K562 (cell line): ENCODE data around the gene GNAZ. TPM values are rescaled to one million over a fixed set of nuclear protein-coding genes. Genes with fewer than 3 reads are reported as not detected.

Experiments
- ATAC-seq: fragments of 200-7000 bp; cut with Tn5 transposase; 3 replicates; pipeline ENCODE4 v1.9.1; 2020; ENCODE audit warnings: moderate library complexity
- BruUV-seq: library from RNA; stranded (reverse); fragments of 400-500 nt; replicated peaks from 2 replicates; lab custom pipeline; 2021; lab: Mats Ljungman, UMichigan
- CTCF ChIA-PET: fragments of 300-600 bp; formaldehyde crosslinking; extraction: SDS; loops from one replicate; lab custom pipeline; 2021; ENCODE audit warnings: low intra/inter-chr PET ratio; lab: Yijun Ruan, JAX
- POLR2A ChIA-PET: fragments of 300-600, 350-650 bp; sonication (Branson Sonifier 250); formaldehyde crosslinking; extraction: SDS; loops from one replicate; lab custom pipeline; 2021; ENCODE audit warnings: antibody characterized with exemption, inconsistent platforms; lab: Yijun Ruan, JAX
- DNase-seq, 4 experiments: peaks; one replicate each; pipeline versions ENCODE4 v3.0.0 to v3.0.0-alpha.2; 2011 to 2018; ENCODE audit warnings: low spot score in 3 of 4, mixed read lengths in 3 of 4; ENCODE audit errors: extremely low read depth in 1 of 4
- FAIRE-seq: peaks from 2 replicates; lab custom pipeline; 2011; peaks lifted over from hg19 to GRCh38; lab: Jason Lieb, UNC
- H2AFZ ChIP-seq: 2 replicates; pipeline ENCODE4 v1.6.0; 2011; ENCODE audit warnings: low read depth, low read length, control low read depth, inconsistent platforms
- H3K27ac ChIP-seq: fragments of 200-600 bp; 3 replicates; pipeline ENCODE4 v1.8.0; 2011; ENCODE audit warnings: low read depth, mild to moderate bottlenecking, control low read depth, inconsistent platforms, low read length, moderate library complexity, mixed read lengths; ENCODE audit errors: extremely low read depth
- H3K27me3 ChIP-seq, 2 experiments: fragments of 300-600 bp in 1 of 2; 2 replicates in 1 of 2; 3 replicates in 1 of 2; pipeline versions ENCODE4 v1.6.0 to v1.8.0; 2011; ENCODE audit warnings: inconsistent platforms in 2 of 2, low read length in 2 of 2, mild to moderate bottlenecking in 1 of 2, mixed read lengths in 1 of 2, moderate library complexity in 1 of 2; ENCODE audit not compliant: control insufficient read depth in 2 of 2, insufficient read depth in 2 of 2
- H3K36me3 ChIP-seq: fragments of 300-600 bp; 3 replicates; pipeline ENCODE4 v1.8.0; 2011; ENCODE audit warnings: mild to moderate bottlenecking, low read length, inconsistent platforms; ENCODE audit not compliant: control insufficient read depth, insufficient read depth
- H3K4me1 ChIP-seq, 2 experiments: fragments of 200-600 bp in 1 of 2; replicated peaks in 1 of 2; 2 replicates in 1 of 2; 3 replicates in 1 of 2; pipeline versions ENCODE4 v1.5.1 to v1.8.0; 2011; ENCODE audit warnings: inconsistent platforms in 2 of 2, low read length in 2 of 2, mild to moderate bottlenecking in 1 of 2, mixed read lengths in 1 of 2, moderate library complexity in 1 of 2; ENCODE audit not compliant: control insufficient read depth in 2 of 2, insufficient read depth in 2 of 2
- H3K4me2 ChIP-seq: 2 replicates; pipeline ENCODE4 v1.6.1; 2011; ENCODE audit warnings: low read length, control low read depth, inconsistent platforms, mixed read lengths; ENCODE audit not compliant: insufficient read depth
- H3K4me3 ChIP-seq: fragments of 200-600 bp; sonication (generic), shearing (Covaris generic); 2 replicates; pipeline ENCODE4 v1.5.1; 2016; ENCODE audit warnings: control low read depth, inconsistent platforms
- H3K79me2 ChIP-seq: fragments of 200-600 bp; 3 replicates; pipeline ENCODE4 v1.8.0; 2011; ENCODE audit warnings: low read length, inconsistent platforms; ENCODE audit not compliant: control insufficient read depth, insufficient read depth
- H3K9ac ChIP-seq, 2 experiments: 2 replicates each; pipeline versions ENCODE4 v1.6.0 to v1.6.1; 2011; ENCODE audit warnings: low read depth in 2 of 2, low read length in 2 of 2, control low read depth in 1 of 2, inconsistent platforms in 1 of 2, mild to moderate bottlenecking in 1 of 2, mixed read lengths in 1 of 2; ENCODE audit not compliant: insufficient read depth in 1 of 2
- H3K9me1 ChIP-seq: one replicate; pipeline ENCODE4 v1.6.0; 2011; ENCODE audit warnings: inconsistent platforms, mild to moderate bottlenecking, low read length, moderate library complexity; ENCODE audit not compliant: control insufficient read depth, insufficient read depth
- H3K9me3 ChIP-seq: replicated peaks from 2 replicates; pipeline ENCODE4 v1.5.1; 2011; ENCODE audit warnings: low read depth, low read length, inconsistent platforms; ENCODE audit not compliant: control insufficient read depth, insufficient read depth
- H4K20me1 ChIP-seq: replicated peaks from 2 replicates; pipeline ENCODE4 v1.6.1; 2011; ENCODE audit warnings: low read length, inconsistent platforms, mixed read lengths; ENCODE audit not compliant: control insufficient read depth, insufficient read depth
- ARHGAP35 ChIP-seq: fragments of 450-650 bp; IDR thresholded peaks from 2 replicates; pipeline ENCODE4 v1.6.1; 2018; ENCODE audit not compliant: partially characterized antibody
- GABPA ChIP-seq: fragments of 200-800 bp; sonication (Bioruptor generic); conservative IDR thresholded peaks from 2 replicates; pipeline ENCODE4 v1.6.1; 2016; ENCODE audit warnings: low read depth, missing genetic modification characterization, missing compliant biosample characterization
- HBP1 ChIP-seq: fragments of 450-650 bp; formaldehyde crosslinking; IDR thresholded peaks from 2 replicates; pipeline ENCODE4 v1.4.0; 2022; ENCODE audit warnings: missing genetic modification characterization
- MCM7 ChIP-seq, 2 experiments: fragments of 450-650 bp; IDR thresholded peaks; 2 replicates each; pipeline ENCODE4 v1.6.1; 2016 to 2018
- MEF2D ChIP-seq: conservative IDR thresholded peaks from 2 replicates; pipeline ENCODE4 v1.6.1; 2016; ENCODE audit warnings: low read depth, missing genetic modification characterization, missing compliant biosample characterization
- MIER1 ChIP-seq: fragments of 450-650 bp; IDR thresholded peaks from 2 replicates; pipeline ENCODE4 v1.6.1; 2016; ENCODE audit warnings: antibody characterized with exemption, mild to moderate bottlenecking, low read depth
- NEUROD1 ChIP-seq: fragments of 150-350 bp; IDR thresholded peaks from 2 replicates; pipeline ENCODE4 v1.6.1; 2014; ENCODE audit warnings: borderline replicate concordance, low read length, low read depth; ENCODE audit not compliant: partially characterized antibody
- PHF8 ChIP-seq: fragments of 200-600 bp; sonication (generic); IDR thresholded peaks from 2 replicates; pipeline ENCODE4 v1.6.1; 2012; ENCODE audit warnings: mixed run types, mild to moderate bottlenecking, inconsistent platforms, low read length, moderate library complexity, borderline replicate concordance
- RAD21 ChIP-seq, 2 experiments: fragments of 250-450 bp in 1 of 2; fragments of 450-650 bp in 1 of 2; sonication (Bioruptor Pico) in 1 of 2; formaldehyde crosslinking in 1 of 2; IDR thresholded peaks in 1 of 2; conservative IDR thresholded peaks in 1 of 2; 2 replicates each; pipeline versions ENCODE4 v1.4.0 to v1.8.0; 2020 to 2022; ENCODE audit warnings: mild to moderate bottlenecking in 2 of 2, moderate library complexity in 1 of 2
- RHOXF2B ChIP-seq: fragments of 250-450 bp; sonication (Bioruptor Pico); conservative IDR thresholded peaks from 2 replicates; pipeline ENCODE4 v1.5.1; 2021
- USF1 ChIP-seq: sonication (generic); formaldehyde crosslinking; IDR thresholded peaks from 2 replicates; pipeline ENCODE4 v1.9.0; 2022; ENCODE audit warnings: mild to moderate bottlenecking, missing genetic modification reagents
- ZKSCAN1 ChIP-seq: fragments of 150-350 bp; IDR thresholded peaks from 2 replicates; pipeline ENCODE4 v1.6.1; 2016; ENCODE audit warnings: low read depth, low read length
- ZNF41 ChIP-seq: fragments of 250-450 bp; sonication (Bioruptor Pico); conservative IDR thresholded peaks from 2 replicates; pipeline ENCODE4 v1.4.0; 2020; ENCODE audit warnings: mild to moderate bottlenecking
- ZNF764 ChIP-seq: fragments of 250-450 bp; sonication (Bioruptor Pico); IDR thresholded peaks from 2 replicates; pipeline ENCODE4 v1.4.0; 2020; ENCODE audit warnings: low read depth, mild to moderate bottlenecking, moderate library complexity
- WGBS: fragments of 100-300 bp; shearing (Covaris generic); methylation state at CpG from one replicate; pipeline ENCODE4 v1.1.6; 2016; ENCODE audit warnings: low coverage, mixed read lengths; ENCODE audit not compliant: insufficient coverage; ENCODE audit errors: missing lambda C conversion rate; 5-methylcytosine and 5-hydroxymethylcytosine counted together
- in situ Hi-C: fragments of 300-500 bp; cut with MboI; formaldehyde crosslinking; loops from 4 replicates; pipeline ENCODE4 v1.15.0; 2018; ENCODE audit warnings: inconsistent platforms, mixed read lengths
- intact Hi-C: fragments of 100-400 bp; cut with micrococcal nuclease; formaldehyde crosslinking; loops from 2 replicates; pipeline ENCODE4 v1.14.2; 2022
- polyA plus RNA-seq, 8 experiments: library from polyadenylated mRNA; depleted of rRNA in 4 of 8; stranded (reverse) in 5 of 8; unstranded in 3 of 8; fragments of >200 nt; fragmentation: Nextera tagmentation in 2 of 8; fragmentation: Illumina TruSeq in 1 of 8; extraction: Ambion mirVana in 2 of 8; extraction: Trizol in 1 of 8; gene quantifications; 2 replicates each; pipeline versions ENCODE4 v1.2.1 to v1.2.3, GENCODE V29; 2011 to 2014; ENCODE audit warnings: inconsistent platforms in 1 of 8, missing spikeins in 1 of 8
- total RNA-seq, 7 experiments: library from RNA; depleted of rRNA in 6 of 7; stranded (reverse); fragments of >200 nt in 6 of 7; fragmentation: Illumina TruSeq in 2 of 7; extraction: Trizol in 2 of 7; gene quantifications; 2 replicates each; pipeline versions ENCODE4 v1.2.1 to v1.2.3, GENCODE V29; 2011 to 2021; ENCODE audit warnings: low replicate concordance in 1 of 7
- TF ChIP-seq, protein P1 (sequence below): fragments of 250-450 bp; sonication (Bioruptor Pico); IDR thresholded peaks from 2 replicates; pipeline ENCODE4 v1.5.0; 2021; ENCODE audit warnings: mild to moderate bottlenecking, moderate library complexity

The GNAZ gene
- total and polyA plus RNA-seq, 9 of the 15 experiments (the other 6 are each of a cell fraction or from before 2014, with no cell fraction given): 0.04 to 0.22 (median 0.13) TPM; not detected in 3

GRCh38 chr22:23101524-23101923, 31.2 kb downstream of the GNAZ start (continued):
- TF ChIP-seq, protein P1, sequence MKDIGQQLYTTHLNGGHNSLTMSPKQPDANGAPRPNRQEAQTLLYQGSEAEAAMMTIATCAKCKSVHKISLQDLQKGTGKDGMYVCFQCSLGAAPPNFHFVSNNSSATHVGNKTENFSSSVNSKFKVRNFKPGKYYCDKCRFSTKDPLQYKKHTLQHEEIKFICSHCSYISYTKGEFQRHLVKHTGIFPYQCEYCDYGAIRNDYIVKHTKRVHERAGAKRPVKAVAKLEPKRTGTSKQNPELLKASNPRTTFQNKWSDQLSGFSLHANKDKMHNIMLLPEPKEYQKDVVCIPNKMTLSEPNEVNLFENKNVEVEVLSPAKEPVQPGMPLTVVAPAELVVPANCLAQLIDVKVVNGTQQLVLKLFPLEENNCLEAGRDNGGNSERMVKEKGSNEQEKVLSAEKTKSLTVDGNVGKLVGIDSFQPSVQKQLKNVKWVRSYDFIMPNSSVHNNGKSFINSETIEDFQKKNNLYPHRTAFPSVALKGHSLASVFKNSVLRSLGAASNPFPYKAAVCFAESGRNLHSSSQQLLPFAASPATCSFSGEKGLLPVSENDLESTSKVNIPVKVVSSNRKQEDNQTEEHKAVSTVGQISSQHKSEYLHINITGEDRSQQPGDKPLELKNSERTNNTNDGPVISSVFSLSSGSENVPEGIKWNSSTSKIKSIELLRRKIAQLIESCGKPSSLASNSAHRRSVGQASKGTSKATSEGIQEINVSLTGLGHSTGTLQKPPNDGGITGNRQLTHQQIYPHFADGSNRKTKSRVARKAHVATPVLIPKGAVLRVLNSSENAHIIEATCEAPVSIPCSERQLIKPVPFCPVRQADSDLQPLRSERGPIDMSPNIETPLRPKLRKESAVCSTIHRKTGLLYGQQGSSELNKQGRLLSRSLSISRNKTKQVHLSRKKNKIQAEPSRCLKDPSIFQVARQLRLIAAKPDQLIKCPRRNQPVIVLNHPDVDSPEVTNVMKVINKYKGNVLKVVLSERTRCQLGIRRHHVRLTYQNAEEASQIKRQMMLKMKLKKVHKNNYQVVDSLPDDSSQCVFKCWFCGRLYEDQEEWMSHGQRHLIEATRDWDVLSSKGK (CRISPR knock-in tag): no peak
- TF ChIP-seq MEF2D (no peak), NEUROD1 (peak; percentile 39)

GRCh38 chr22:23102002-23102655, 31.8 kb downstream of the GNAZ start:
- Histone ChIP-seq H3K4me3 (no peak overlapping the region), H3K36me3 (no peaks in the 10 kb centered on the region), H3K27ac (no peak overlapping the region), H3K27me3 (peaks cover 91 to 100% of the 10 kb centered on the region in 2 experiments), H2AFZ (no peak overlapping the region), H3K9ac (peak overlapping the region in 1 of 2 experiments; percentile 34; a peak in 1 of 4 replicates), H3K4me2 (no peak overlapping the region), H3K9me3 (no peaks in the 10 kb centered on the region), H4K20me1 (peaks cover 99% of the 10 kb centered on the region), H3K79me2 (no peaks in the 10 kb centered on the region), H3K4me1 (peaks cover 0 to 42% of the 10 kb centered on the region in 2 experiments; a peak in 3 of 5 replicates), H3K9me1 (peaks cover 7% of the 10 kb centered on the region)
- CTCF ChIA-PET: no interaction called here
- no TSS peak for BruUV-seq
- intact Hi-C loops: no loop called here
- no peak for ATAC-seq
- no peak for DNase-seq
- 1% methylated on average over 10 of the region's 10 CpGs for whole genome bisulfite sequencing
- POLR2A ChIA-PET: interaction anchor here (0.5 to 19.9 kb wide), 9 partner anchors 14 to 553 kb away, joined by 3 to 414 read pairs (median 3); no protein-coding TSS in a partner anchor
- in situ Hi-C loops: no loop called here
- FAIRE-seq: no peak
- TF ChIP-seq ZKSCAN1 (peak; percentile 37; the same call in 1 of the 2 replicates), HBP1 (CRISPR knock-in tag) (no peak), PHF8 (no peak), RAD21 (CRISPR knock-in tag; conservative IDR thresholded peaks at IDR 0.05 in 1 of 2, IDR thresholded peaks at IDR 0.05 in 1 of 2) (no peak), USF1 (CRISPR knock-in tag) (no peak), ARHGAP35 (no peak), MIER1 (no peak), GABPA (no peak), ZNF41 (CRISPR knock-in tag) (no peak), MCM7 (IDR thresholded peaks at IDR 0.05) (peak; percentile 36 to 48; a peak in 1 of 4 replicates), RHOXF2B (no peak), ZNF764 (CRISPR knock-in tag) (no peak)
